GM21723 (cell line): ENCODE measurements around the gene CD83.
"Not testable (repeated sequence)": the region's sequence is repeated elsewhere in the genome, so short reads cannot be mapped to it uniquely, and the experiment has no call there.

Experiments
- ATAC-seq: cut with Tn5 transposase; IDR thresholded peaks from one replicate; pipeline ENCODE4 v1.9.1; 2021; ENCODE audit warnings: mild to moderate bottlenecking, moderate library complexity; ENCODE audit not compliant: unreplicated experiment

Gene CD83

GRCh38 chr6:14117158-14118090, at the start of gene CD83:
CD83 (plus strand) TSS chr6:14117772; CDS start chr6:14117812, 40 bp downstream.
- peak; percentile 72 for ATAC-seq

- ATAC-seq: no peak
Measured at GRCh38 chr6:14068133-14068532, 49.4 kb upstream of the CD83 start.

GRCh38 chr6:14068623-14069022, 48.9 kb upstream of the CD83 start:
- no peak for ATAC-seq

GRCh38 chr6:14070457-14070856, 47.1 kb upstream of the CD83 start:
- no peak for ATAC-seq

- ATAC-seq: no peak
Measured at GRCh38 chr6:14072084-14072483, 45.5 kb upstream of the CD83 start.

- ATAC-seq: not testable (repeated sequence)
Measured at GRCh38 chr6:14073561-14074354, 43.8 kb upstream of the CD83 start.

GRCh38 chr6:14074476-14075094, 43.0 kb upstream of the CD83 start:
- ATAC-seq: no peak

GRCh38 chr6:14075095-14075503, 42.5 kb upstream of the CD83 start:
- peak; percentile 73 for ATAC-seq

- no peak for ATAC-seq
Measured at GRCh38 chr6:14077193-14077867, 40.2 kb upstream of the CD83 start.

- ATAC-seq: no peak
Measured at GRCh38 chr6:14079433-14079832, 38.1 kb upstream of the CD83 start.

GRCh38 chr6:14079971-14080370, 37.6 kb upstream of the CD83 start:
- no peak for ATAC-seq

- no peak for ATAC-seq
Measured at GRCh38 chr6:14081126-14081525, 36.4 kb upstream of the CD83 start.

- ATAC-seq: no peak
Measured at GRCh38 chr6:14082771-14083170, 34.8 kb upstream of the CD83 start.

- ATAC-seq: no peak
Measured at GRCh38 chr6:14083262-14083661, 34.3 kb upstream of the CD83 start.

GRCh38 chr6:14083751-14084150, 33.8 kb upstream of the CD83 start:
- ATAC-seq: no peak

- no peak for ATAC-seq
Measured at GRCh38 chr6:14084388-14084787, 33.2 kb upstream of the CD83 start.

- no peak for ATAC-seq
Measured at GRCh38 chr6:14085176-14085787, 32.3 kb upstream of the CD83 start.

GRCh38 chr6:14086701-14087100, 30.9 kb upstream of the CD83 start:
- no peak for ATAC-seq

GRCh38 chr6:14088600-14089192, 28.9 kb upstream of the CD83 start:
- no peak for ATAC-seq

GRCh38 chr6:14089224-14089623, 28.3 kb upstream of the CD83 start:
- peak; percentile 51 for ATAC-seq
